ENCODE data around the gene WDR13.
A peak's percentile ranks its signal among the peaks of the same experiment; 100 is the strongest.
"Not testable (repeated sequence)": the region's sequence is repeated elsewhere in the genome, so short reads cannot be mapped to it uniquely, and the experiment has no call there.

WDR13 gene

GRCh38 chrX:48597353-48598264 is at the start of gene WDR13:
Gene WDR13, plus strand, starts transcription at chrX:48597492. Its CDS starts 505 bp downstream, at chrX:48597997.
- DNase-seq (ENCODE audit: low read depth): peak; percentile 96

DNA sequence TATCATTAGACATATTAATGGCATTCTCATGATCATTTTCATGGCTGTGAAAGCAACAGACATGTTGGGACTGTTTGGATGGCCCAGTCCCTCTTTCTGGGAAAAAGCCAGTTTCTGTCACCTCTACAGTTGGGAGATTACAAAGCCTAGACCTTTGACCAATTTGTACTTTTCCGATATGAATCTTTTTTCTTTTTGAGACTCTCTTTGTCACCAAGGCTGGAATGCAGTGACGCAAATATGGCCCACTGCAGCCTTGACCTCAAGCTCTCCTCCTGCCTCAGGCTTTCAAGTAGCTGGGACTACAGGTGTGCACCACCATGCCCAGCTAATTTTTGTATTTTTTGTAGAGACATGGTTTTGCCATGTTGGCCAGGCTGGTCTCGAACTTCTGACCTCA is 48.4 kb upstream of the WDR13 start:
- no peak for DNase-seq (ENCODE audit: low read depth)

DNA sequence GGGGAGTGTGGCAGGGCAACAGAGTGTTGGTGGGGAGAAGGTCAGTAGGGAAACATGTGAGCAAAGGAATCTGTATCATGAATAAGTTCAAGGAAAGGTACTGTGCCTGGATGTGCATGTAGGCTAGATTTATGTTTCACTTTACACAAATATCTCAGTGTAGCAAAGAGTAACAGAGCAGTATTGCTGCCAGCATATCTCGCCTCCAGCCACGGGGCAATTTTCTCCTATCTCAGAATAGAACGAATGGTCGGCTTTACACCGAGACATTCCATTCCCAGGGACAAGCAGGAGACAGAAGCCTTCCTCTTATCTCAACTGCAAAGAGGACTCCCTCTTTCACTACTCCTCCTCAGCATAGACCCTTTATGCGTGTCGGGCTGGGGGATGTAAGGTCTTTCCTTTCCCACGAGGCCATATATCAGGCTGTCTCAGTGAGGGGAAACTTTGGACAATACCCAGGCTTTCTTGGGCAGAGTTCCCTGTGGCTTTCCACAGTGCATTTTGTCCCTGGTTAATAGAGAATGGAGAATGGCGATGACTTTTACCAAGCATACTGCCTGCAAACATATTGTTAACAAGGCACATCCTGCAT is 41.5 kb upstream of the WDR13 start:
- not testable (repeated sequence) for DNase-seq (ENCODE audit: low read depth)

DNA sequence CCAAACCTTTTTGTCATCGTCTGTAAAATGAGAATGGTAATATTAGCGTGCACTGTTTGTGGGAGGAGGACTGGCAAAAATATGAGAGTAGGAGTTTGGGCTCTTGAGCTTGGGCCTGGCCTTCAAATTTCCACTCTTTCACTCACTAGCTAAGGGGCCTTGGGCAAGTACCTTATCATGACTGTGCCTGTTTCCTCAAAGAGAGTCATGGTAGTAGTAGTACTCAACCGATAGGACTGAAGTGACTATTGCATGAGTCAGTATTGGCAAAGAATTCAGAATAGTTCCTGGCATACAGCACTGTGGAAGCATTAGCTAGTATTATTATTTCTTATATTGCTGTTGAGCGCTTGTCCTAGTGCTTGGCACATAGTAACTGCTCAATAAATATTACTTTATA is 39.0 kb upstream of the WDR13 start:
- peak; percentile 45 for DNase-seq (ENCODE audit: low read depth)

- no peak for DNase-seq (ENCODE audit: low read depth)
These were observed 37.7 kb upstream of the WDR13 start for GRCh38 chrX:48559636-48560035.

DNA sequence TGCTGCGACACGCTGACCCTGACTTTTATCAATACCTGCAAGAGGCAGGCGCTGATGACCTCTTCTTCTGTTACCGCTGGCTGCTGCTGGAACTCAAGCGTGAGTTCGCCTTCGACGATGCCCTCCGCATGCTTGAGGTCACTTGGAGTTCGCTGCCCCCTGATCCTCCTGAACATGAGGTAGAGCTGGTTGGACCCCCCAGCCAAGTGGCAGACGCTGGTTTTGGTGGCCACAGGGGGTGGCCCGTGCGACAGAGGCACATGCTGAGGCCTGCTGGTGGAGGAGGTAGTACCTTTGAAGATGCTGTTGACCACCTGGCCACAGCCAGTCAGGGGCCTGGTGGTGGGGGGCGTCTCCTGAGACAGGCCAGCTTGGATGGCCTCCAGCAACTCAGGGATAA is 37.2 kb upstream of the WDR13 start:
- DNase-seq (ENCODE audit: low read depth): no peak

- DNase-seq (ENCODE audit: low read depth): no peak
These were observed 36.6 kb upstream of the WDR13 start for GRCh38 chrX:48560681-48561080.

DNA sequence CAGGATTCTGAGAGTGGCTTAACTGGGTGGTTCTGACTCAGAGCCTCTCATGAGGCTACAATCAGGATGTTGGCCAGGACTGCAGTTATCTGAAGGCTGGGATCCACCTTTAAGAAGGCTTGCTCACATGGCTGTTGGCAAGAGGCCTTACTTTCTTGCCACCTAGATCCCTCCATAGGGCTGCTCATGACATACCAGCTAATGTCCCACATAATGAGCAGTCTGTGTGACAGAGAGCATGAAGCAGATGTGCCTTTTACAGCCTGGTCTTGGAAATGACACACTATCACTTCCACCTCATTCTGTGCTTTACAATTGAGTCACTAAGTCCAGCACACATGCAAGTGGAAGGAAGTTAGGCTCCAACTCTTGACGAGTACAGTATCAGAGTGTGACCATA is 27.3 kb upstream of the WDR13 start:
- DNase-seq (ENCODE audit: low read depth): no peak

- no peak for DNase-seq (ENCODE audit: low read depth)
These were observed 23.5 kb upstream of the WDR13 start for GRCh38 chrX:48573690-48574269.

DNA sequence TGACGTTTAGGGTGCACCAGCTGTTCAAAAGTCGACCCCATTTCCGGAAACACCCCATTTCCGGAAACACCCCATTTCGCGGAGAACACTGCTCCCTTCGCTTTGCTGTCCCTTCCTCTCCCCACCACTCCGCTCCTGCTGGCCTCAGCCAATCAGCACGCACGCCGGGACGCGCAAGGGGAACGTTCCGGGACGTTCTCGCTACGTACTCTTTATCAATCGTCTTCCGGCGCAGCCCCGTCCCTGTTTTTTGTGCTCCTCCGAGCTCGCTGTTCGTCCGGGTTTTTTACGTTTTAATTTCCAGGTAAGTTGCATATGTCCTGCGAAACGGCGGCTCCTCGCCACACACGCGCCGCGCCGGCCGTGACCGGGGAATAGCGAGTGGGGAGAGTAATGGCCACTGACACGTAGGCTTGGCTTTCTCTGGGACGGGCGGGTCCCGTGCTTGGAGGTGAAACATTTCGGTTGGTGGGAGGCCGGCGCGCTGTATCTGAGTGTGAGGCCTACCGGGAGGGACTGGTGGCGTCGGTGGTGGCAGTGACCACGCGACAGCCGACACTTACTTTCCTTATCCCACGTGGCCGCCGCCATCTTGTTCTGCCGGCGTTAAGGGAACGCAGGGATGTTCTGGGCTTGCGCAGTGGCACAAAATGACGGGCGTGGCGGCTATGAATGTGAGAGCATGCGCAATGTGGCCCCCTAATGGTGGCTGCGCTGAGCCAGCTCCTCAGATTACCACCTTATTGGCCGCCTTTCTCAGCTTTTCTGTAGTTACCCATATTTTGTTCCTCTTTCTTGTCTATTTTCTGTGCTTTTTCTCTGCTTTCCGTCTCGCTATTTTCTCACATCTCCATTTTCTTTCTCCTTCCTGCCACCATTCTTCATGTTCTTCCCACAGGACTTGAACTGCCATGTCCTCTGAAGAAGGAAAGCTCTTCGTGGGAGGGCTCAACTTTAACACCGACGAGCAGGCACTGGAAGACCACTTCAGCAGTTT is 22.7 kb upstream of the WDR13 start, which contains the start of gene RBM3:
RBM3 (plus strand) TSS at position 215 of the 997 bp plus-strand sequence; CDS start at position 912, 697 bp downstream.
- DNase-seq (ENCODE audit: low read depth): peak; percentile 89

GRCh38 chrX:48575642-48576041 is 21.6 kb upstream of the WDR13 start:
- no peak for DNase-seq (ENCODE audit: low read depth)

- no peak for DNase-seq (ENCODE audit: low read depth)
These were observed 21.2 kb upstream of the WDR13 start for GRCh38 chrX:48576108-48576507.

GRCh38 chrX:48578661-48579128 is 18.6 kb upstream of the WDR13 start:
- no peak for DNase-seq (ENCODE audit: low read depth)

DNA sequence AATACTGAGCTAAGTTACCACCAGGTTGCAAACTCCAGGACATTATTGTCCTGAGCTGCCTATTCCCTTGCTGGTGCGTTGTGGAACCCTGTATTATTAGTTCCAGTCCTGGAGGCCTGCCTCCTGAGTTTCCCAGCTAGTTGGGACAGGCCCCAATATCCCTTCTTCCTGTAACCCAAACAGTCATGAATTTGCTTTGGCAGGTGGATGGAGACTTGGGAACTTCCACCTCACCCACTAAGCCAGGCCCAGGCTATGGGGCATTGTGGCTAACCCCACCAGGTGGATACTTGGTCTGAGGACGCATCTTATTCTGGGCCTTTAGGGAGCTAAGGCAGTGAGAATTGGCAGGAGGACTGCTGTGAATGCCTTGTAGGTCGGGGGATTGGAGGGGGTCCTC is 18.0 kb upstream of the WDR13 start:
- DNase-seq (ENCODE audit: low read depth): no peak

DNA sequence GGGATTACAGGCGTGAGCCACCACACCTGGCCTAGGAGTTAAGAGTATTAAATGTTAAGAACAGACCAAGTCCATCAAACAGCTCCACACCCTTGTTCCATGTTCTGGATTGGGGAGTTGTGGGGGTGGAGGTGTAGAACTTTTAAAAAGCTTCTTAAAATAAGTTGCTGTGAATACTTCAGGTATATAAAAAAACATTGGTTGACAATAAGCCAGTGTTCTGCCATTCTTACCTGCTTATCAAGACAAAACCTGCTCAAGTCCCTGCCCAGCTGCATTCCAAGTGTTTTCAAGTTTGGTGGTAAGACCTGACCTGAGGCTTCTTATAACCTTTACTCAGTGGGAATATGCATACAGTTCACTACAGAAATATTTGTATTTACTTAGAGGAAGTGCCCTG is 16.6 kb upstream of the WDR13 start:
- no peak for DNase-seq (ENCODE audit: low read depth)

- no peak for DNase-seq (ENCODE audit: low read depth)
These were observed 12.6 kb upstream of the WDR13 start for GRCh38 chrX:48584698-48585097.

DNA sequence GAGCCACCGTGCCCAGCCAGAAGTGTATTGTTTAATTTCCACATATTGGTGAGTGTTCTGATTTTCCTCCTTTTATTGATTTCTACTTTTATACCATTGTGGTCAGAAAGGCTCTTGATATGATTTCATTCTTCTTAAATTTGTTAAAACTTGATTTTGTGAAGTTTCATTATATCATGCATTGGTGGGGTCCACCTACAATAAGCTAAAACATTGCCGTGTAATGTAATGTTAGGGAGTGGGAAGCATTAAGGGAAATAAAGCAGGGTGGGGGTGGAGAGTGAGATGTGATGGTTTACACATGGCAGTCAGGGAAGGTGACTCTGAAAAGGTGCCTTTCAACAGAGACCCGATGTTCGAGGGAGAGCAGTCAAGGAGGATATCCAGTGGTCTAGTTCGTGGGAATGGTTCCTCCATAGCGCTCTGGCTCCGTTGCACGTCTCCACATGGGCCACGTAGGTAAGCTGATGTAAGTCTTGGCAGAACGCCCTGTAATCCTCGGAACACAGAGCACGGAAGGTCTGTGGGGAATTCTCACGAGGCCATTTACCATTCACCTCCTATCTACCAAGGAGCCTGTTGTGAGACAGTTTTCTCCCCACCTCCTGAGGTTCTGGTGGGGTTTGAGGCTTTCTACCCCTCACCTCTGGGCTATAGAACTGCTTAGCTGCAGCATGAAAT is 7.7 kb upstream of the WDR13 start:
- no peak for DNase-seq (ENCODE audit: low read depth)

GRCh38 chrX:48590203-48591103 is 6.8 kb upstream of the WDR13 start:
- DNase-seq (ENCODE audit: low read depth): no peak

DNA sequence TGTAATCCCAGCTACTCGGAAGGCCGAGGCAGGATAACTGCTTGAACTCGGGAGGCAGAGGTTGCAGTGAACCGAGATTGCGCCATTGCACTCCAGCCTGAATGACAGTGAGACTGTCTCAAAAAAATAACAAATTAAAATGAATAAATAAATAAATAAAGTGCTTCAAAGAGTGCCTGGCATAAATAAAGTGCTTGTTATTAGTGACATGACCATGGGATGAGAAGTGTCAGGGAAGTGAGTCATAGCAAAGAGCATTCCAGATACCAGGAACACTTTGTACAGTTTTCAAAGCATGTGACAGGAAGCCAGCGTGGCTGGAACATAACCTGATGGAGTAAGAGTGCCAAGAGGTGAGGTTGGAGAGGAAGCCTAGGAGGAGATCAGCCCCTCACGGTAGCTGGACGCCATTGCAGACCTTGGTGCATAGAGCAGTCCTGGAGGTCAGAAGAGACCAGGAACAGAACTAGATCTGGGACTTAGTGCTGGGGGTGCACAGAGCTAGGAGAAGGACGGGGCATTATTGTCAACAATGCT is 6.0 kb upstream of the WDR13 start:
- peak; percentile 41 for DNase-seq (ENCODE audit: low read depth)

DNA sequence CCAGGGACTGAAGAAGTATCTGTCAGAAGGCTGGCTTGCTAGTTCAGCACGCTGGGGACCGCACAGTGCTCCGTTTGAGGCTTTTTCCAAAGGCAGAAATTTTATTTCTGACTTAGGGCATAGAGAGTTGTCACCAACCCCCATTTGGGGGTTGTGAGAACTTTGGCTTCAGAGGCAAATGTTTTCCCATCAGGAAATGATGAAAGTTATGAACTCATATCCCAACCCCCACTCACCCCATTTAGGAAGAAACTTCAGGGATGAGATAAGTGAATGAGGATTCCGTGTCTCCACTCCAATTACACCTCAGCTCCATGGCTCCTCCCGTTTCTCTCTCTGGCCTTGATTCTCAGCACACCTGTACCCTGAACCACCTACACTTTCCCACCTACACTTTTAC is 4.3 kb upstream of the WDR13 start:
- no peak for DNase-seq (ENCODE audit: low read depth)

Data from fibroblast of the conjunctiva (primary cell).